GM23248 (cell line): ENCODE measurements around the gene STAP2. TPM values are rescaled to one million over a fixed set of nuclear protein-coding genes. Genes with fewer than 3 reads are reported as not detected.

Experiments
- DNase-seq: peaks from one replicate; pipeline ENCODE4 v3.0.0-alpha.2; 2015
- H2AFZ ChIP-seq: fragments of 200-600 bp; sonication (generic); 2 replicates; pipeline ENCODE4 v1.6.1; 2016; ENCODE audit warnings: antibody characterized with exemption
- H3F3A ChIP-seq: fragments of 200-600 bp; sonication (generic); 2 replicates; pipeline ENCODE4 v1.6.1; 2016; ENCODE audit warnings: mild to moderate bottlenecking, antibody characterized with exemption, mixed run types; ENCODE audit not compliant: insufficient read depth
- H3K27ac ChIP-seq: fragments of 200-600 bp; sonication (generic); 2 replicates; pipeline ENCODE4 v1.5.1; 2016; ENCODE audit warnings: mild to moderate bottlenecking
- H3K27me3 ChIP-seq: fragments of 200-600 bp; sonication (generic); replicated peaks from 2 replicates; pipeline ENCODE4 v1.6.1; 2016; ENCODE audit warnings: mild to moderate bottlenecking; ENCODE audit not compliant: insufficient read depth
- H3K36me3 ChIP-seq: fragments of 200-600 bp; sonication (generic); 2 replicates; pipeline ENCODE4 v1.6.1; 2016; ENCODE audit warnings: low read depth, mild to moderate bottlenecking
- H3K4me1 ChIP-seq: fragments of 200-600 bp; sonication (generic); 2 replicates; pipeline ENCODE4 v1.6.1; 2016; ENCODE audit warnings: mild to moderate bottlenecking; ENCODE audit not compliant: insufficient read depth
- H3K4me2 ChIP-seq: fragments of 200-600 bp; sonication (generic); one replicate; pipeline ENCODE4 v1.6.1; 2016; ENCODE audit warnings: mild to moderate bottlenecking; ENCODE audit not compliant: unreplicated experiment
- H3K4me3 ChIP-seq: fragments of 200-600 bp; sonication (generic); 2 replicates; pipeline ENCODE4 v1.5.1; 2016; ENCODE audit warnings: mild to moderate bottlenecking
- H3K79me2 ChIP-seq: fragments of 200-600 bp; sonication (generic); 2 replicates; pipeline ENCODE4 v1.6.1; 2016; ENCODE audit warnings: mild to moderate bottlenecking; ENCODE audit not compliant: insufficient read depth
- H3K9ac ChIP-seq: fragments of 200-600 bp; sonication (generic); 2 replicates; pipeline ENCODE4 v1.6.1; 2016; ENCODE audit warnings: mild to moderate bottlenecking
- H3K9me2 ChIP-seq: fragments of 200-600 bp; sonication (generic); 2 replicates; pipeline ENCODE4 v1.6.1; 2016; ENCODE audit warnings: mixed run types, mild to moderate bottlenecking, moderate library complexity; ENCODE audit not compliant: insufficient read depth
- H3K9me3 ChIP-seq: fragments of 200-600 bp; sonication (generic); one replicate; pipeline ENCODE4 v1.6.1; 2017; ENCODE audit warnings: low read depth
- H4K20me1 ChIP-seq: fragments of 200-600 bp; sonication (generic); 2 replicates; pipeline ENCODE4 v1.6.0; 2016; ENCODE audit not compliant: insufficient read depth
- EZH2 ChIP-seq: fragments of 200-600 bp; sonication (generic); IDR thresholded peaks from 2 replicates; pipeline ENCODE4 v1.6.1; 2018; ENCODE audit warnings: antibody characterized with exemption, mild to moderate bottlenecking; ENCODE audit not compliant: insufficient read depth, poor library complexity, severe bottlenecking
- EZH2phosphoT487 ChIP-seq: fragments of 200-600 bp; sonication (generic); IDR thresholded peaks from 2 replicates; pipeline ENCODE4 v1.6.1; 2018; ENCODE audit warnings: antibody characterized with exemption, moderate library complexity, mild to moderate bottlenecking, low read depth; ENCODE audit not compliant: insufficient read depth
- WGBS, 2 experiments: methylation state at CpG; one replicate each; pipeline ENCODE4 v1.1.6; 2015 to 2017; ENCODE audit warnings: low lambda C conversion rate in 2 of 2, low coverage in 1 of 2; ENCODE audit errors: missing lambda C conversion rate in 2 of 2; 5-methylcytosine and 5-hydroxymethylcytosine counted together
- in situ Hi-C: fragments of 300-500 bp; cut with MboI; formaldehyde crosslinking; loops from 2 replicates; pipeline ENCODE4 v1.15.0; 2020
- polyA plus RNA-seq: library from polyadenylated mRNA; unstranded; fragments of >200 nt; fragmentation: Nextera tagmentation; extraction: Ambion mirVana; gene quantifications from 2 replicates; pipeline ENCODE4 v1.2.1, GENCODE V29; 2016
- total RNA-seq: library from RNA; depleted of rRNA; stranded (reverse); fragments of >200 nt; shearing (Covaris generic); gene quantifications from 2 replicates; pipeline ENCODE4 v1.2.3, GENCODE V29; 2014

The STAP2 gene
- total and polyA plus RNA-seq, 2 experiments from 2014 or later: 1.7 to 1.8 TPM

- no peaks in the 10 kb centered on the region for H4K20me1 ChIP-seq
- no peaks in the 10 kb centered on the region for H3K27me3 ChIP-seq
- no peaks in the 10 kb centered on the region for H3K36me3 ChIP-seq
- H3K79me2 ChIP-seq: no peaks in the 10 kb centered on the region
- no peak overlapping the region for H3K4me3 ChIP-seq
- H3K9me3 ChIP-seq: no peaks in the 10 kb centered on the region
- in situ Hi-C loops: no loop called here
- no peak overlapping the region for H3K4me2 ChIP-seq
- TF ChIP-seq EZH2phosphoT487 (no peak), EZH2 (no peak)
- H3F3A ChIP-seq: peaks cover 4% of the 10 kb centered on the region; the same call in 1 of the 2 replicates
- DNase-seq: no peak
- WGBS, 2 experiments: 83 to 85% methylated on average over 6 of the region's 6 CpGs
- no peak overlapping the region for H3K27ac ChIP-seq
- H2AFZ ChIP-seq: no peak overlapping the region
- H3K4me1 ChIP-seq: no peaks in the 10 kb centered on the region
- no peak overlapping the region for H3K9ac ChIP-seq
- no peaks in the 10 kb centered on the region for H3K9me2 ChIP-seq
Measured at GRCh38 chr19:4347521-4347920, 8.9 kb upstream of the STAP2 start.

GRCh38 chr19:4346020-4346383 is 7.4 kb upstream of the STAP2 start:
- H3K9me2 ChIP-seq: no peaks in the 10 kb centered on the region
- H2AFZ ChIP-seq: no peak overlapping the region
- H3K9me3 ChIP-seq: no peaks in the 10 kb centered on the region
- H3F3A ChIP-seq: no peaks in the 10 kb centered on the region
- in situ Hi-C loops: no loop called here
- TF ChIP-seq EZH2phosphoT487: no peak
- no peak for TF ChIP-seq EZH2
- no peak overlapping the region for H3K9ac ChIP-seq
- no peaks in the 10 kb centered on the region for H4K20me1 ChIP-seq
- no peak overlapping the region for H3K4me3 ChIP-seq
- no peaks in the 10 kb centered on the region for H3K79me2 ChIP-seq
- 0 out of 2 replicates have a peak, but pooled peaks cover 4% of the 10 kb centered on the region for H3K4me1 ChIP-seq
- no peaks in the 10 kb centered on the region for H3K36me3 ChIP-seq
- H3K4me2 ChIP-seq: no peak overlapping the region
- no peak overlapping the region for H3K27ac ChIP-seq
- no peak for DNase-seq
- WGBS, 2 experiments: 93 to 96% methylated on average over 6 of the region's 6 CpGs
- H3K27me3 ChIP-seq: no peaks in the 10 kb centered on the region

- no peak overlapping the region for H3K27ac ChIP-seq
- no peaks in the 10 kb centered on the region for H3K9me2 ChIP-seq
- H4K20me1 ChIP-seq: no peaks in the 10 kb centered on the region
- WGBS, 2 experiments: 89 to 93% methylated on average over 14 to 15 of the region's 15 CpGs
- no peak for TF ChIP-seq EZH2phosphoT487
- TF ChIP-seq EZH2: no peak
- H3K4me2 ChIP-seq: no peak overlapping the region
- H3K4me1 ChIP-seq: 0 out of 2 replicates have a peak, but pooled peaks cover 4% of the 10 kb centered on the region
- no peak overlapping the region for H2AFZ ChIP-seq
- DNase-seq: no peak
- in situ Hi-C loops: no loop called here
- H3K4me3 ChIP-seq: no peak overlapping the region
- no peaks in the 10 kb centered on the region for H3K36me3 ChIP-seq
- H3K27me3 ChIP-seq: no peaks in the 10 kb centered on the region
- H3K9ac ChIP-seq: no peak overlapping the region
- no peaks in the 10 kb centered on the region for H3F3A ChIP-seq
- H3K79me2 ChIP-seq: no peaks in the 10 kb centered on the region
- H3K9me3 ChIP-seq: no peaks in the 10 kb centered on the region
Measured at GRCh38 chr19:4345342-4346019, 6.9 kb upstream of the STAP2 start.

- Histone ChIP-seq H3K9ac (peak within 1 kb of the TSS; percentile 78), H3K36me3 (no peaks in the 10 kb centered on the region), H4K20me1 (no peaks in the 10 kb centered on the region), H3K4me3 (peak within 1 kb of the TSS; percentile 88), H3K27ac (peak within 1 kb of the TSS; percentile 69), H3K4me1 (0 out of 2 replicates have a peak, but pooled peaks cover 4% of the 10 kb centered on the region), H3K4me2 (peak within 1 kb of the TSS; percentile 95), H3F3A (no peaks in the 10 kb centered on the region), H2AFZ (peak within 1 kb of the TSS; percentile 99), H3K9me3 (no peaks in the 10 kb centered on the region), H3K79me2 (no peaks in the 10 kb centered on the region), H3K9me2 (no peaks in the 10 kb centered on the region), H3K27me3 (no peaks in the 10 kb centered on the region)
- WGBS, 2 experiments: 7 to 12% methylated on average over 23 to 53 of the region's 101 CpGs
- in situ Hi-C loops: no loop called here
- DNase-seq: peak; percentile 91
- TF ChIP-seq EZH2 (no peak), EZH2phosphoT487 (no peak)
Measured at GRCh38 chr19:4343370-4344307, 5.0 kb upstream of the STAP2 start, which contains the start of gene MPND. TSS of gene MPND (plus strand) at chr19:4343562. CDS start at chr19:4343594, 32 bp downstream.
